ENCODE data around the gene OGN. TPM values are rescaled to one million over a fixed set of nuclear protein-coding genes. Genes with fewer than 3 reads are reported as not detected.
"Not testable (repeated sequence)": the region's sequence is repeated elsewhere in the genome, so short reads cannot be mapped to it uniquely, and the experiment has no call there.

The OGN gene
- polyA plus RNA-seq, 1 donor: 184 TPM

GRCh38 chr9:92429836-92430235 lies 25.5 kb upstream of the OGN start:
- Histone ChIP-seq H3K4me1 (ENCODE audit: control insufficient read depth, insufficient read depth, low read length) (peaks cover 4% of the 10 kb centered on the region), H3K27ac (ENCODE audit: low read length) (no peak overlapping the region), H3K27me3 (ENCODE audit: control insufficient read depth, insufficient read depth, low read length) (no peaks in the 10 kb centered on the region), H3K36me3 (ENCODE audit: control insufficient read depth, insufficient read depth, low read length) (no peaks in the 10 kb centered on the region), H3K4me3 (ENCODE audit: low read length) (no peak overlapping the region), H3K9me3 (ENCODE audit: control insufficient read depth, low read depth, low read length) (no peaks in the 10 kb centered on the region)
- 0% methylated on average over 1 of the region's 2 CpGs for WGBS (ENCODE audit: insufficient coverage, low lambda C conversion rate)
- DNase-seq: no peak

- H3K27ac ChIP-seq (ENCODE audit: low read length): peak overlapping the region; percentile 45
- peaks cover 4% of the 10 kb centered on the region for H3K4me1 ChIP-seq (ENCODE audit: control insufficient read depth, insufficient read depth, low read length)
- no peaks in the 10 kb centered on the region for H3K27me3 ChIP-seq (ENCODE audit: control insufficient read depth, insufficient read depth, low read length)
- no peaks in the 10 kb centered on the region for H3K9me3 ChIP-seq (ENCODE audit: control insufficient read depth, low read depth, low read length)
- WGBS (ENCODE audit: insufficient coverage, low lambda C conversion rate): 100% methylated on average over 2 of the region's 5 CpGs
- peak in 1 of 2 donors; percentile 17 for DNase-seq
- no peak overlapping the region for H3K4me3 ChIP-seq (ENCODE audit: low read length)
- H3K36me3 ChIP-seq (ENCODE audit: control insufficient read depth, insufficient read depth, low read length): no peaks in the 10 kb centered on the region
Measured at GRCh38 chr9:92426501-92427145, 22.2 kb upstream of the OGN start.

GRCh38 chr9:92425474-92425873 lies 21.1 kb upstream of the OGN start:
- Histone ChIP-seq H3K9me3 (ENCODE audit: control insufficient read depth, low read depth, low read length) (no peaks in the 10 kb centered on the region), H3K4me1 (ENCODE audit: control insufficient read depth, insufficient read depth, low read length) (peaks cover 4% of the 10 kb centered on the region), H3K27me3 (ENCODE audit: control insufficient read depth, insufficient read depth, low read length) (no peaks in the 10 kb centered on the region), H3K4me3 (ENCODE audit: low read length) (no peak overlapping the region), H3K36me3 (ENCODE audit: control insufficient read depth, insufficient read depth, low read length) (no peaks in the 10 kb centered on the region), H3K27ac (ENCODE audit: low read length) (peak overlapping the region; percentile 45)
- WGBS (ENCODE audit: insufficient coverage, low lambda C conversion rate): no CpG with 5 or more reads among the region's 2 CpGs
- DNase-seq: peak; percentile 26 to 35

GRCh38 chr9:92424340-92424739 lies 20.0 kb upstream of the OGN start, which contains the start of gene OMD:
Gene OMD (minus strand): TSS chr9:92424471. CDS start chr9:92417558, 6,913 bp downstream.
- no peaks in the 10 kb centered on the region for H3K36me3 ChIP-seq (ENCODE audit: control insufficient read depth, insufficient read depth, low read length)
- DNase-seq: no peak
- H3K4me1 ChIP-seq (ENCODE audit: control insufficient read depth, insufficient read depth, low read length): peaks cover 4% of the 10 kb centered on the region
- no CpG with 5 or more reads among the region's 1 CpG for WGBS (ENCODE audit: insufficient coverage, low lambda C conversion rate)
- H3K27me3 ChIP-seq (ENCODE audit: control insufficient read depth, insufficient read depth, low read length): no peaks in the 10 kb centered on the region
- peak within 1 kb of the TSS; percentile 43 for H3K27ac ChIP-seq (ENCODE audit: low read length)
- H3K9me3 ChIP-seq (ENCODE audit: control insufficient read depth, low read depth, low read length): no peaks in the 10 kb centered on the region
- H3K4me3 ChIP-seq (ENCODE audit: low read length): no peak within 1 kb of the TSS

GRCh38 chr9:92423612-92424011 lies 19.2 kb upstream of the OGN start:
- no peaks in the 10 kb centered on the region for H3K27me3 ChIP-seq (ENCODE audit: control insufficient read depth, insufficient read depth, low read length)
- DNase-seq: no peak
- H3K4me1 ChIP-seq (ENCODE audit: control insufficient read depth, insufficient read depth, low read length): peaks cover 4% of the 10 kb centered on the region
- WGBS (ENCODE audit: insufficient coverage, low lambda C conversion rate): 90% methylated on average over 2 of the region's 2 CpGs
- no peak overlapping the region for H3K27ac ChIP-seq (ENCODE audit: low read length)
- H3K36me3 ChIP-seq (ENCODE audit: control insufficient read depth, insufficient read depth, low read length): no peaks in the 10 kb centered on the region
- H3K9me3 ChIP-seq (ENCODE audit: control insufficient read depth, low read depth, low read length): no peaks in the 10 kb centered on the region
- no peak overlapping the region for H3K4me3 ChIP-seq (ENCODE audit: low read length)

GRCh38 chr9:92422611-92423338 lies 18.4 kb upstream of the OGN start:
- Histone ChIP-seq H3K4me1 (ENCODE audit: control insufficient read depth, insufficient read depth, low read length) (peaks cover 4% of the 10 kb centered on the region), H3K36me3 (ENCODE audit: control insufficient read depth, insufficient read depth, low read length) (no peaks in the 10 kb centered on the region), H3K9me3 (ENCODE audit: control insufficient read depth, low read depth, low read length) (no peaks in the 10 kb centered on the region), H3K4me3 (ENCODE audit: low read length) (no peak overlapping the region), H3K27ac (ENCODE audit: low read length) (no peak overlapping the region), H3K27me3 (ENCODE audit: control insufficient read depth, insufficient read depth, low read length) (no peaks in the 10 kb centered on the region)
- WGBS (ENCODE audit: insufficient coverage, low lambda C conversion rate): 92% methylated on average over 2 of the region's 2 CpGs
- no peak for DNase-seq

- H3K36me3 ChIP-seq (ENCODE audit: control insufficient read depth, insufficient read depth, low read length): no peaks in the 10 kb centered on the region
- H3K27me3 ChIP-seq (ENCODE audit: control insufficient read depth, insufficient read depth, low read length): no peaks in the 10 kb centered on the region
- no peaks in the 10 kb centered on the region for H3K9me3 ChIP-seq (ENCODE audit: control insufficient read depth, low read depth, low read length)
- H3K4me3 ChIP-seq (ENCODE audit: low read length): no peak overlapping the region
- WGBS (ENCODE audit: insufficient coverage, low lambda C conversion rate): 78% methylated on average over 1 of the region's 1 CpG
- no peaks in the 10 kb centered on the region for H3K4me1 ChIP-seq (ENCODE audit: control insufficient read depth, insufficient read depth, low read length)
- H3K27ac ChIP-seq (ENCODE audit: low read length): no peak overlapping the region
- DNase-seq: no peak
Measured at GRCh38 chr9:92414566-92414965, 10.2 kb upstream of the OGN start.

- H3K9me3 ChIP-seq (ENCODE audit: control insufficient read depth, low read depth, low read length); H3K36me3 ChIP-seq (ENCODE audit: control insufficient read depth, insufficient read depth, low read length); H3K27ac ChIP-seq (ENCODE audit: low read length); H3K27me3 ChIP-seq (ENCODE audit: control insufficient read depth, insufficient read depth, low read length); DNase-seq; H3K4me1 ChIP-seq (ENCODE audit: control insufficient read depth, insufficient read depth, low read length); H3K4me3 ChIP-seq (ENCODE audit: low read length): not testable (repeated sequence)
- no CpG with 5 or more reads among the region's 4 CpGs for WGBS (ENCODE audit: insufficient coverage, low lambda C conversion rate)
Measured at GRCh38 chr9:92411157-92411556, 6.8 kb upstream of the OGN start.

GRCh38 chr9:92408747-92409478 lies 4.5 kb upstream of the OGN start:
- WGBS (ENCODE audit: insufficient coverage, low lambda C conversion rate): 90% methylated on average over 2 of the region's 2 CpGs
- DNase-seq: no peak
- Histone ChIP-seq H3K27ac (ENCODE audit: low read length) (no peak overlapping the region), H3K27me3 (ENCODE audit: control insufficient read depth, insufficient read depth, low read length) (no peaks in the 10 kb centered on the region), H3K36me3 (ENCODE audit: control insufficient read depth, insufficient read depth, low read length) (no peaks in the 10 kb centered on the region), H3K9me3 (ENCODE audit: control insufficient read depth, low read depth, low read length) (no peaks in the 10 kb centered on the region), H3K4me3 (ENCODE audit: low read length) (no peak overlapping the region), H3K4me1 (ENCODE audit: control insufficient read depth, insufficient read depth, low read length) (peaks cover 13% of the 10 kb centered on the region)

GRCh38 chr9:92407818-92408217 lies 3.4 kb upstream of the OGN start:
- H3K27me3 ChIP-seq (ENCODE audit: control insufficient read depth, insufficient read depth, low read length): no peaks in the 10 kb centered on the region
- no peak overlapping the region for H3K4me3 ChIP-seq (ENCODE audit: low read length)
- peaks cover 13% of the 10 kb centered on the region for H3K4me1 ChIP-seq (ENCODE audit: control insufficient read depth, insufficient read depth, low read length)
- no CpG with 5 or more reads among the region's 2 CpGs for WGBS (ENCODE audit: insufficient coverage, low lambda C conversion rate)
- H3K9me3 ChIP-seq (ENCODE audit: control insufficient read depth, low read depth, low read length): no peaks in the 10 kb centered on the region
- H3K36me3 ChIP-seq (ENCODE audit: control insufficient read depth, insufficient read depth, low read length): no peaks in the 10 kb centered on the region
- no peak for DNase-seq
- H3K27ac ChIP-seq (ENCODE audit: low read length): no peak overlapping the region
